Measurements from ENCODE around the gene OR10AG1. TPM values are rescaled to one million over a fixed set of nuclear protein-coding genes. Genes with fewer than 3 reads are reported as not detected.

The OR10AG1 gene
- not detected for polyA plus RNA-seq
- long read RNA-seq, donor 1 = 0 reads
- long read RNA-seq, donor 2 = 0 reads
- long read RNA-seq, donor 3 = 0 reads
- long read RNA-seq, donor 4 = 0 reads
- long read RNA-seq, donor 5 = 0 reads
- long read RNA-seq, donor 6 = 0 reads
- long read RNA-seq, donor 7 = 0 reads
- long read RNA-seq, donor 8 = 0 reads
- long read RNA-seq, donor 9 = 0 reads
- long read RNA-seq, donor 10 = 0 reads
- long read RNA-seq, donor 11 = 0 reads

GRCh38 chr11:55969845-55970244, at the start of gene OR10AG1:
Gene OR10AG1, minus strand, starts transcription at chr11:55969945. Its CDS starts 38 bp downstream, at chr11:55969907.
- Histone ChIP-seq H3K27ac (ENCODE audit: low read length) (no peak within 1 kb of the TSS), H3K9me3 (ENCODE audit: control insufficient read depth, low read depth, low read length) (no peaks in the 10 kb centered on the region), H3K4me1 (ENCODE audit: control insufficient read depth, insufficient read depth, low read length) (no peaks in the 10 kb centered on the region), H3K36me3 (ENCODE audit: control insufficient read depth, insufficient read depth, low read length) (no peaks in the 10 kb centered on the region), H3K4me3 (ENCODE audit: low read length) (no peak within 1 kb of the TSS), H3K27me3 (ENCODE audit: control insufficient read depth, insufficient read depth, low read length) (no peaks in the 10 kb centered on the region)
- WGBS (ENCODE audit: insufficient coverage, low lambda C conversion rate) = 92% methylated on average over 2 of the region's 2 CpGs
- no peak for DNase-seq

- no peak overlapping the region for H3K27ac ChIP-seq (ENCODE audit: low read length)
- H3K4me3 ChIP-seq (ENCODE audit: low read length) = no peak overlapping the region
- 38% methylated on average over 1 of the region's 2 CpGs for WGBS (ENCODE audit: insufficient coverage, low lambda C conversion rate)
- no peaks in the 10 kb centered on the region for H3K9me3 ChIP-seq (ENCODE audit: control insufficient read depth, low read depth, low read length)
- no peaks in the 10 kb centered on the region for H3K36me3 ChIP-seq (ENCODE audit: control insufficient read depth, insufficient read depth, low read length)
- no peak for DNase-seq
- no peaks in the 10 kb centered on the region for H3K27me3 ChIP-seq (ENCODE audit: control insufficient read depth, insufficient read depth, low read length)
- H3K4me1 ChIP-seq (ENCODE audit: control insufficient read depth, insufficient read depth, low read length) = no peaks in the 10 kb centered on the region
Measured at GRCh38 chr11:56013805-56014204, 44.1 kb upstream of the OR10AG1 start.

DNA sequence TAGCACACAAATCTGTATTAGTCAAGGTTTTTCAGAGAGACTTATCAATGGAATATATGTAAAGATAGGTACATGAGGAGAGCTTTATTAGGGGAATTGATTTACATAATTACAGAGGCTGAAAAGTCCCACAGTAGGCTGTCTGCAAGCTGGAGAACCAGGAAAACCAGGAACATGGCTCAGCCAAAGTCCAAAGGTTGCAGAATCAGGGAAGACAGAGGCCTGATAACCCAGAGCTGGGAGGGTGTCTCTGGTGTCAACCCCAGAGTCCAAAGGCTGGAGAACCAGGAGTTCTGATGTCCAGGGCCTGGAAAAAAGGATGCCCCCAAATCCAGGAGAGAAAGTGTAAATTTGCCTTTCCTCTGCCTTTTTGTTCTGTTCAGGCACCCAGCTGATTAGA, 41.0 kb upstream of the OR10AG1 start:
- no peaks in the 10 kb centered on the region for H3K27me3 ChIP-seq (ENCODE audit: control insufficient read depth, insufficient read depth, low read length)
- H3K4me1 ChIP-seq (ENCODE audit: control insufficient read depth, insufficient read depth, low read length) = no peaks in the 10 kb centered on the region
- peak; percentile 32 to 59 for DNase-seq
- no peak overlapping the region for H3K4me3 ChIP-seq (ENCODE audit: low read length)
- H3K27ac ChIP-seq (ENCODE audit: low read length) = no peak overlapping the region
- H3K9me3 ChIP-seq (ENCODE audit: control insufficient read depth, low read depth, low read length) = no peaks in the 10 kb centered on the region
- H3K36me3 ChIP-seq (ENCODE audit: control insufficient read depth, insufficient read depth, low read length) = no peaks in the 10 kb centered on the region

GRCh38 chr11:55994525-55994924, 24.8 kb upstream of the OR10AG1 start, which contains the start of gene OR5F1:
Gene OR5F1, minus strand, starts transcription at chr11:55994625. Its CDS starts 0 bp downstream, at chr11:55994625.
- no peak for DNase-seq
- Histone ChIP-seq H3K27ac (ENCODE audit: low read length) (no peak within 1 kb of the TSS), H3K9me3 (ENCODE audit: control insufficient read depth, low read depth, low read length) (no peaks in the 10 kb centered on the region), H3K4me1 (ENCODE audit: control insufficient read depth, insufficient read depth, low read length) (no peaks in the 10 kb centered on the region), H3K36me3 (ENCODE audit: control insufficient read depth, insufficient read depth, low read length) (no peaks in the 10 kb centered on the region), H3K4me3 (ENCODE audit: low read length) (no peak within 1 kb of the TSS), H3K27me3 (ENCODE audit: control insufficient read depth, insufficient read depth, low read length) (no peaks in the 10 kb centered on the region)
- WGBS (ENCODE audit: insufficient coverage, low lambda C conversion rate) = no CpG with 5 or more reads among the region's 2 CpGs

DNA sequence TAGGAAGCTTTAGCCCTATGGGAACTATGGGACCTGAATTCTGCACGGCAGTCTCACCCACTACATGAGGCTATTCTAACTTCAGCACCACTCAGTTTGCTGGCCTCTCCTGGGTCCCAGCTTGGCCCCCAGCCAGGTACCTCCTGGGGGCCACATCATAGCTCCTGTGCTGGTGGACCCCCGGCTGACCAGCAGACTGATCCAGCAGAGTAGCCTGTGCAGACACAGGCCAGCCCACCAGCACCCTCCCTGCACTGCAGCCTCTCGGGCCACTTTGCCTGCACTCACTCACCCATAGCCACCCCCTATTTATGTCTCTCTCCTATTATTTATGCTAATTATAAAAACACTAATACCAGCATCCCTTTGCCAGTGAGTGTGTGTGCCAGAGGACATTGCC, 1.2 kb upstream of the OR10AG1 start:
- no peaks in the 10 kb centered on the region for H3K4me1 ChIP-seq (ENCODE audit: control insufficient read depth, insufficient read depth, low read length)
- no peaks in the 10 kb centered on the region for H3K36me3 ChIP-seq (ENCODE audit: control insufficient read depth, insufficient read depth, low read length)
- H3K27ac ChIP-seq (ENCODE audit: low read length) = no peak overlapping the region
- DNase-seq = no peak
- no peaks in the 10 kb centered on the region for H3K9me3 ChIP-seq (ENCODE audit: control insufficient read depth, low read depth, low read length)
- H3K27me3 ChIP-seq (ENCODE audit: control insufficient read depth, insufficient read depth, low read length) = no peaks in the 10 kb centered on the region
- WGBS (ENCODE audit: insufficient coverage, low lambda C conversion rate) = no CpG with 5 or more reads among the region's 3 CpGs
- no peak overlapping the region for H3K4me3 ChIP-seq (ENCODE audit: low read length)

DNA sequence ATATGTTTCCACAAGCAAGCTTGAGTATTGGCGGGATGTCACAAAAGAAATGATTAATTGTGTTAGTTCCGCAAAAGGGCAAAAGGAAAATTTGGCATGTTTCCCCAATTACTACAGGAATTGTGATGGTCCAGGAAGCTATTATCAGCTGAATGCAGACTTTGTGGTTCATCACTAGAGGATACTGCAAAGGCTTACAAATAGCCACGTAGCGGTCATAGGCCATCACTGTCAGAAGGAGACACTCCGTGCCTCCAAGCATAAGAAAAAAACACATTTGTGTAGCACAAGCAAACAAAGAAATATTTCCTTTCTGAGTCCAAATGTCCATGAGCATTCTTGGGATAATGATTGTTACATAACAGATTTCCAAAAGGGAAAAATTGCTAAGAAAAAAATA, 1.8 kb downstream of the OR10AG1 start:
- WGBS (ENCODE audit: insufficient coverage, low lambda C conversion rate) = 100% methylated on average over 1 of the region's 5 CpGs
- Histone ChIP-seq H3K4me3 (ENCODE audit: low read length) (no peak overlapping the region), H3K27me3 (ENCODE audit: control insufficient read depth, insufficient read depth, low read length) (no peaks in the 10 kb centered on the region), H3K27ac (ENCODE audit: low read length) (no peak overlapping the region), H3K36me3 (ENCODE audit: control insufficient read depth, insufficient read depth, low read length) (no peaks in the 10 kb centered on the region), H3K4me1 (ENCODE audit: control insufficient read depth, insufficient read depth, low read length) (no peaks in the 10 kb centered on the region), H3K9me3 (ENCODE audit: control insufficient read depth, low read depth, low read length) (no peaks in the 10 kb centered on the region)
- DNase-seq = no peak

DNA sequence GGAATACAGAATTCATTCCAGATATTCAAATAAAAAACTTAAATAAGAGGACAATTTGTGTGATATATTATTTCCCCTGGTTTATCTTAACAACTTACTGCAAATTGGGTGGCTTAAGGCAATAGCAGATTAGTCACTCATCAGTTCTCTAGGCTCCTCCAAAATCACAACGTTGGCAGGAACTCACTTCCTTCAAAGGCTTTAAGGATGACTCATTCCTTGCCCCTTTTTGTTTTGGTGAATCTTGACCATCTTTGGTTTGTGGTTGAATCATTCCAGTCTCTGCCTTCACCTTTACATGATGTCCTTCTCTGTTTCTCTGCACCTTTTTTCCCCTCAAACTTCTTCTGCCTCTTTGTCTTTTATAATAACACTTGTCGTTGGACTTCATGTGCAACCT, 3.4 kb downstream of the OR10AG1 start:
- Histone ChIP-seq H3K4me3 (ENCODE audit: low read length) (no peak overlapping the region), H3K27ac (ENCODE audit: low read length) (no peak overlapping the region), H3K4me1 (ENCODE audit: control insufficient read depth, insufficient read depth, low read length) (no peaks in the 10 kb centered on the region), H3K27me3 (ENCODE audit: control insufficient read depth, insufficient read depth, low read length) (no peaks in the 10 kb centered on the region), H3K9me3 (ENCODE audit: control insufficient read depth, low read depth, low read length) (no peaks in the 10 kb centered on the region), H3K36me3 (ENCODE audit: control insufficient read depth, insufficient read depth, low read length) (no peaks in the 10 kb centered on the region)
- WGBS (ENCODE audit: insufficient coverage, low lambda C conversion rate) = 75% methylated on average over 2 of the region's 2 CpGs
- no peak for DNase-seq

DNA sequence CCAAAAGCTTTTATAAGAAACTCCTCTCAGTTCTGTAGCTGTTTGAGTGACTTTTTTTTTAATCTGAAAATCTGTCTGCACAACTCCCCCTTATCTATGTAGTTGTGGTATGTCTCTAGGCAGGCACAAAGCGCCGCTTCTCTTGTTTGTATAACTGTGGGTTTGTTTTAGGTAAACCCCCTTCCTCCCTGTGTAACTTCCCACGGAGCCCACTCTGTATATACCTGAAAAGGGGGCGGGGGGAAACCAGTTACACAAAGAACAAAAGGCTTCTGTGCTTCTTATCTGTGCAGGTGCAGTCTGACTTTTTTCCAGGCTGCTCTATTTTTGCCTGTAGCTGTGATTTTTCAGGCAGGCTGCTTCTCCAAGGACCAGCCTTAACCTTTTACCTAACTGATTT, 13.2 kb downstream of the OR10AG1 start:
- Histone ChIP-seq H3K27me3 (ENCODE audit: control insufficient read depth, insufficient read depth, low read length) (no peaks in the 10 kb centered on the region), H3K4me3 (ENCODE audit: low read length) (no peak overlapping the region), H3K36me3 (ENCODE audit: control insufficient read depth, insufficient read depth, low read length) (no peaks in the 10 kb centered on the region), H3K4me1 (ENCODE audit: control insufficient read depth, insufficient read depth, low read length) (no peaks in the 10 kb centered on the region), H3K27ac (ENCODE audit: low read length) (no peak overlapping the region), H3K9me3 (ENCODE audit: control insufficient read depth, low read depth, low read length) (no peaks in the 10 kb centered on the region)
- peak in 1 of 2 donors; percentile 22 for DNase-seq
- no CpG with 5 or more reads among the region's 4 CpGs for WGBS (ENCODE audit: insufficient coverage, low lambda C conversion rate)

GRCh38 chr11:55949330-55949729, 20.4 kb downstream of the OR10AG1 start:
- Histone ChIP-seq H3K27me3 (ENCODE audit: control insufficient read depth, insufficient read depth, low read length) (no peaks in the 10 kb centered on the region), H3K9me3 (ENCODE audit: control insufficient read depth, low read depth, low read length) (peaks cover 5% of the 10 kb centered on the region)
- no CpG with 5 or more reads among the region's 4 CpGs for WGBS (ENCODE audit: insufficient coverage, low lambda C conversion rate)

DNA sequence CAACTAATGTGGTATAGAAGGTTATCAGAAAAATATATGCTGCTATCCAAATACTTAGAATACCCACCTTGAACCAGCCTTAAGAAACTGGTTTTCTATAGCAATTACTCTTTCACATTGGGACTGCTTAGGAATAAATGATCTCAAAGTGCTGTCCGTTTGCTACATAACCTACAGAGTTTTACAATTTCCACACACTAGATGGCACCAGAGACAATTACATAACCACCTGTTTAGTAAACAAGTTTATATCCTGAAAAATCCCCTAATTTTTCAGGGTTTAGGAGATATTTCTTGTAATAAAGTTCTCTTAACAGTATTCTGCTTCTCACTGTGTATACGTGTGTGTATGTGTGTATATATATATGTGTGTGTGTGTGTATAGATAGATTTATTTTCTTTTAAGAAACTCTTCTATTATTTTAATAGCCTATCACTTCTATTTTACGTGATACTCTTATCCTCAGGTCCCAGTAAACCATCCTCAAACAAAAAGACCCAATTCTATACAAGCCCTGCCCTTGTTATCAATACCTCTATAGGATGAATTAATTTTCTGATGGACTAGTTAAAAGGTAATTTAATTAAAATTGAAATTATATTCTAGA, 26.9 kb downstream of the OR10AG1 start:
- no CpG with 5 or more reads among the region's 3 CpGs for WGBS (ENCODE audit: insufficient coverage, low lambda C conversion rate)
- DNase-seq = peak; percentile 24 to 29
- Histone ChIP-seq H3K4me3 (ENCODE audit: low read length) (no peak overlapping the region), H3K27me3 (ENCODE audit: control insufficient read depth, insufficient read depth, low read length) (no peaks in the 10 kb centered on the region), H3K9me3 (ENCODE audit: control insufficient read depth, low read depth, low read length) (no peaks in the 10 kb centered on the region), H3K4me1 (ENCODE audit: control insufficient read depth, insufficient read depth, low read length) (no peaks in the 10 kb centered on the region), H3K36me3 (ENCODE audit: control insufficient read depth, insufficient read depth, low read length) (no peaks in the 10 kb centered on the region), H3K27ac (ENCODE audit: low read length) (no peak overlapping the region)

More at GRCh38 chr11:55949330-55949729, 20.4 kb downstream of the OR10AG1 start:
- DNase-seq = no peak
- H3K27ac ChIP-seq (ENCODE audit: low read length) = no peak overlapping the region
- no peaks in the 10 kb centered on the region for H3K4me1 ChIP-seq (ENCODE audit: control insufficient read depth, insufficient read depth, low read length)
- no peaks in the 10 kb centered on the region for H3K36me3 ChIP-seq (ENCODE audit: control insufficient read depth, insufficient read depth, low read length)
- no peak overlapping the region for H3K4me3 ChIP-seq (ENCODE audit: low read length)

GRCh38 chr11:55936300-55936699, 33.4 kb downstream of the OR10AG1 start, which contains the start of gene OR5I1:
Gene OR5I1, minus strand, starts transcription at chr11:55936400. Its CDS starts 0 bp downstream, at chr11:55936400.
- no peaks in the 10 kb centered on the region for H3K4me1 ChIP-seq (ENCODE audit: control insufficient read depth, insufficient read depth, low read length)
- no peak within 1 kb of the TSS for H3K4me3 ChIP-seq (ENCODE audit: low read length)
- no peak within 1 kb of the TSS for H3K27ac ChIP-seq (ENCODE audit: low read length)
- no peaks in the 10 kb centered on the region for H3K27me3 ChIP-seq (ENCODE audit: control insufficient read depth, insufficient read depth, low read length)
- DNase-seq = no peak
- H3K9me3 ChIP-seq (ENCODE audit: control insufficient read depth, low read depth, low read length) = no peaks in the 10 kb centered on the region
- WGBS (ENCODE audit: insufficient coverage, low lambda C conversion rate) = 100% methylated on average over 1 of the region's 2 CpGs
- no peaks in the 10 kb centered on the region for H3K36me3 ChIP-seq (ENCODE audit: control insufficient read depth, insufficient read depth, low read length)

Data from large intestine (tissue), 12 donors.